ENCODE data around the gene CSF2. TPM values are rescaled to one million over a fixed set of nuclear protein-coding genes. Genes with fewer than 3 reads are reported as not detected.

The CSF2 gene
- total RNA-seq, 2 donors from 2014 or later, result not detected

- peaks cover 0 to 21% of the 10 kb centered on the region in 2 donors for H3K4me1 ChIP-seq
These were observed 26.3 kb downstream of the CSF2 start for GRCh38 chr5:132099905-132100304.

GRCh38 chr5:132100672-132101261 is 27.2 kb downstream of the CSF2 start:
- no peak for TF ChIP-seq CTCF (IDR thresholded peaks at IDR 0.05)
- Histone ChIP-seq H3K27ac (no peak overlapping the region), H3K36me3 (no peaks in the 10 kb centered on the region), H3K4me1 (peaks cover 0 to 15% of the 10 kb centered on the region in 2 donors), H3K4me3 (no peak overlapping the region), H3K9me3 (no peaks in the 10 kb centered on the region), H3K27me3 (no peaks in the 10 kb centered on the region)
- no peak for DNase-seq (ENCODE audit: low spot score)

More at GRCh38 chr5:132099905-132100304, 26.3 kb downstream of the CSF2 start:
- H3K36me3 ChIP-seq, result no peaks in the 10 kb centered on the region
- no peak for TF ChIP-seq CTCF (IDR thresholded peaks at IDR 0.05)
- no peak overlapping the region for H3K4me3 ChIP-seq
- H3K27ac ChIP-seq, result no peak overlapping the region
- no peaks in the 10 kb centered on the region for H3K9me3 ChIP-seq
- H3K27me3 ChIP-seq, result no peaks in the 10 kb centered on the region
- DNase-seq (ENCODE audit: low spot score), result no peak

- Histone ChIP-seq H3K4me1 (peaks cover 0 to 15% of the 10 kb centered on the region in 2 donors), H3K27ac (no peak overlapping the region), H3K9me3 (no peaks in the 10 kb centered on the region), H3K4me3 (no peak overlapping the region), H3K36me3 (no peaks in the 10 kb centered on the region), H3K27me3 (no peaks in the 10 kb centered on the region)
- DNase-seq (ENCODE audit: low spot score), result no peak
- no peak for TF ChIP-seq CTCF (IDR thresholded peaks at IDR 0.05)
These were observed 27.8 kb downstream of the CSF2 start for GRCh38 chr5:132101385-132101880.

GRCh38 chr5:132102101-132102701 is 28.6 kb downstream of the CSF2 start:
- Histone ChIP-seq H3K36me3 (no peaks in the 10 kb centered on the region), H3K27me3 (no peaks in the 10 kb centered on the region), H3K9me3 (no peaks in the 10 kb centered on the region), H3K27ac (no peak overlapping the region), H3K4me1 (peaks cover 0 to 15% of the 10 kb centered on the region in 2 donors), H3K4me3 (no peak overlapping the region)
- no peak for TF ChIP-seq CTCF (IDR thresholded peaks at IDR 0.05)
- no peak for DNase-seq (ENCODE audit: low spot score)

GRCh38 chr5:132102944-132103331 is 29.3 kb downstream of the CSF2 start:
- TF ChIP-seq CTCF (IDR thresholded peaks at IDR 0.05), result no peak
- DNase-seq (ENCODE audit: low spot score), result no peak
- Histone ChIP-seq H3K36me3 (no peaks in the 10 kb centered on the region), H3K27ac (peak overlapping the region; percentile 8 to 43), H3K9me3 (no peaks in the 10 kb centered on the region), H3K4me1 (peaks cover 0 to 15% of the 10 kb centered on the region in 2 donors), H3K27me3 (no peaks in the 10 kb centered on the region), H3K4me3 (no peak overlapping the region)
